Stimulated activated naive CD8-positive, alpha-beta T cell treated with anti-CD3 and anti-CD28 coated beads, Interleukin-15, amount 100 ng/mL, for 72 hours (primary cell): ENCODE measurements around the gene ENOX2.

Experiments
- ATAC-seq: fragments of 150-1000 bp; cut with Tn5 transposase; 2 replicates; pipeline ENCODE4 v1.10.0; 2021; ENCODE audit warnings: mild to moderate bottlenecking, moderate library complexity
- DNase-seq, 2 donors: peaks; one replicate each; pipeline ENCODE4 v3.0.0; 2021 to 2022
- H3K27ac Mint-ChIP-seq, 2 donors: one replicate each; pipeline ENCODE4 v1.8.0; 2022; ENCODE audit warnings: mild to moderate bottlenecking in 2 of 2, mixed read lengths in 2 of 2, moderate library complexity in 2 of 2
- H3K27me3 Mint-ChIP-seq: one replicate; pipeline ENCODE4 v1.8.0; 2022; ENCODE audit warnings: mixed read lengths
- H3K4me1 Mint-ChIP-seq: one replicate; pipeline ENCODE4 v1.8.0; 2022; ENCODE audit warnings: mild to moderate bottlenecking, mixed read lengths
- H3K4me3 Mint-ChIP-seq, 2 donors: one replicate each; pipeline ENCODE4 v1.8.0; 2022; ENCODE audit warnings: mild to moderate bottlenecking in 2 of 2, mixed read lengths in 2 of 2, moderate library complexity in 1 of 2
- H3K9me3 Mint-ChIP-seq, 2 donors: one replicate each; pipeline ENCODE4 v1.8.0; 2022; ENCODE audit warnings: mixed read lengths in 2 of 2

ENOX2 gene

GRCh38 chrX:130896026-130896425 lies 7.0 kb downstream of the ENOX2 start:
- Mint-ChIP-seq H3K4me1 (no peaks in the 10 kb centered on the region), H3K27ac (no peak overlapping the region), H3K4me3 (no peak overlapping the region), H3K9me3 (no peaks in the 10 kb centered on the region), H3K27me3 (no peaks in the 10 kb centered on the region)
- ATAC-seq, result no peak
- DNase-seq, result no peak

GRCh38 chrX:130895299-130895698 lies 7.7 kb downstream of the ENOX2 start:
- H3K4me3 Mint-ChIP-seq, result no peak overlapping the region
- DNase-seq, result no peak
- H3K9me3 Mint-ChIP-seq, result no peaks in the 10 kb centered on the region
- H3K27ac Mint-ChIP-seq, result no peak overlapping the region
- no peaks in the 10 kb centered on the region for H3K27me3 Mint-ChIP-seq
- no peaks in the 10 kb centered on the region for H3K4me1 Mint-ChIP-seq
- no peak for ATAC-seq

- ATAC-seq (no peak), DNase-seq (no peak)
- Mint-ChIP-seq H3K27me3 (no peaks in the 10 kb centered on the region), H3K9me3 (no peaks in the 10 kb centered on the region), H3K27ac (no peak overlapping the region), H3K4me1 (no peaks in the 10 kb centered on the region), H3K4me3 (no peak overlapping the region)
These were observed 9.5 kb downstream of the ENOX2 start for GRCh38 chrX:130893356-130894085.

- no peak overlapping the region for H3K4me3 Mint-ChIP-seq
- no peak for ATAC-seq
These were observed 15.6 kb downstream of the ENOX2 start for GRCh38 chrX:130887376-130887775.

GRCh38 chrX:130885996-130886395 lies 17.0 kb downstream of the ENOX2 start:
- DNase-seq, result no peak
- H3K4me1 Mint-ChIP-seq, result no peaks in the 10 kb centered on the region
- H3K27ac Mint-ChIP-seq, result no peak overlapping the region
- H3K9me3 Mint-ChIP-seq, result no peaks in the 10 kb centered on the region
- no peak overlapping the region for H3K4me3 Mint-ChIP-seq
- no peaks in the 10 kb centered on the region for H3K27me3 Mint-ChIP-seq
- ATAC-seq, result no peak

More at GRCh38 chrX:130887376-130887775, 15.6 kb downstream of the ENOX2 start:
- DNase-seq, result no peak
- no peaks in the 10 kb centered on the region for H3K9me3 Mint-ChIP-seq
- H3K4me1 Mint-ChIP-seq, result no peaks in the 10 kb centered on the region
- no peak overlapping the region for H3K27ac Mint-ChIP-seq
- no peaks in the 10 kb centered on the region for H3K27me3 Mint-ChIP-seq

GRCh38 chrX:130885508-130885907 lies 17.5 kb downstream of the ENOX2 start:
- DNase-seq (no peak), ATAC-seq (no peak)
- H3K4me3 Mint-ChIP-seq, result no peak overlapping the region
- no peaks in the 10 kb centered on the region for H3K9me3 Mint-ChIP-seq
- no peak overlapping the region for H3K27ac Mint-ChIP-seq
- H3K27me3 Mint-ChIP-seq, result no peaks in the 10 kb centered on the region
- no peaks in the 10 kb centered on the region for H3K4me1 Mint-ChIP-seq

- no peak for ATAC-seq
- Mint-ChIP-seq H3K27me3 (no peaks in the 10 kb centered on the region), H3K27ac (no peak overlapping the region), H3K4me1 (no peaks in the 10 kb centered on the region), H3K9me3 (no peaks in the 10 kb centered on the region), H3K4me3 (no peak overlapping the region)
- DNase-seq, result no peak
These were observed 18.4 kb downstream of the ENOX2 start for GRCh38 chrX:130884627-130885026.

GRCh38 chrX:130879869-130880268 lies 23.1 kb downstream of the ENOX2 start:
- Mint-ChIP-seq H3K27me3 (no peaks in the 10 kb centered on the region), H3K27ac (peak overlapping the region in 1 of 2 donors; percentile 88), H3K4me3 (no peak overlapping the region), H3K4me1 (peaks cover 6% of the 10 kb centered on the region), H3K9me3 (no peaks in the 10 kb centered on the region)
- DNase-seq (no peak), ATAC-seq (no peak)

GRCh38 chrX:130878350-130879341 lies 24.4 kb downstream of the ENOX2 start:
- peaks cover 11% of the 10 kb centered on the region for H3K4me1 Mint-ChIP-seq
- H3K27ac Mint-ChIP-seq, result no peak overlapping the region
- no peaks in the 10 kb centered on the region for H3K27me3 Mint-ChIP-seq
- ATAC-seq, result no peak
- H3K4me3 Mint-ChIP-seq, result no peak overlapping the region
- H3K9me3 Mint-ChIP-seq, result no peaks in the 10 kb centered on the region
- no peak for DNase-seq

- Mint-ChIP-seq H3K4me3 (no peak overlapping the region), H3K27ac (no peak overlapping the region), H3K4me1 (peaks cover 11% of the 10 kb centered on the region), H3K9me3 (no peaks in the 10 kb centered on the region), H3K27me3 (no peaks in the 10 kb centered on the region)
- no peak for ATAC-seq
- no peak for DNase-seq
These were observed 25.1 kb downstream of the ENOX2 start for GRCh38 chrX:130877892-130878341.

GRCh38 chrX:130876226-130876625 lies 26.8 kb downstream of the ENOX2 start:
- H3K9me3 Mint-ChIP-seq, result no peaks in the 10 kb centered on the region
- peaks cover 11% of the 10 kb centered on the region for H3K4me1 Mint-ChIP-seq
- ATAC-seq, result no peak
- H3K27ac Mint-ChIP-seq, result no peak overlapping the region
- H3K27me3 Mint-ChIP-seq, result no peaks in the 10 kb centered on the region
- H3K4me3 Mint-ChIP-seq, result no peak overlapping the region
- no peak for DNase-seq

GRCh38 chrX:130874751-130875150 lies 28.3 kb downstream of the ENOX2 start:
- Mint-ChIP-seq H3K4me1 (peaks cover 11% of the 10 kb centered on the region), H3K9me3 (no peaks in the 10 kb centered on the region), H3K27ac (no peak overlapping the region), H3K27me3 (no peaks in the 10 kb centered on the region), H3K4me3 (no peak overlapping the region)
- DNase-seq, result no peak
- no peak for ATAC-seq

GRCh38 chrX:130869239-130869638 lies 33.8 kb downstream of the ENOX2 start:
- no peaks in the 10 kb centered on the region for H3K9me3 Mint-ChIP-seq
- no peak for DNase-seq
- no peak for ATAC-seq
- H3K27ac Mint-ChIP-seq, result no peak overlapping the region
- no peaks in the 10 kb centered on the region for H3K27me3 Mint-ChIP-seq
- H3K4me1 Mint-ChIP-seq, result no peaks in the 10 kb centered on the region
- no peak overlapping the region for H3K4me3 Mint-ChIP-seq

- peak; percentile 26 for ATAC-seq
- no peak overlapping the region for H3K4me3 Mint-ChIP-seq
- no peaks in the 10 kb centered on the region for H3K27me3 Mint-ChIP-seq
- no peaks in the 10 kb centered on the region for H3K9me3 Mint-ChIP-seq
- peaks cover 9% of the 10 kb centered on the region for H3K4me1 Mint-ChIP-seq
- DNase-seq, result no peak
- H3K27ac Mint-ChIP-seq, result no peak overlapping the region
These were observed 41.5 kb downstream of the ENOX2 start for GRCh38 chrX:130861462-130861861.

- ATAC-seq, result peak; percentile 99
- H3K27ac Mint-ChIP-seq, result no peak overlapping the region
- H3K4me1 Mint-ChIP-seq, result peaks cover 9% of the 10 kb centered on the region
- peak in 1 of 2 donors; percentile 15 for DNase-seq
- no peaks in the 10 kb centered on the region for H3K9me3 Mint-ChIP-seq
- no peak overlapping the region for H3K4me3 Mint-ChIP-seq
- H3K27me3 Mint-ChIP-seq, result no peaks in the 10 kb centered on the region
These were observed 45.8 kb downstream of the ENOX2 start for GRCh38 chrX:130857207-130857606.

GRCh38 chrX:130851569-130851968 lies 51.4 kb downstream of the ENOX2 start:
- Mint-ChIP-seq H3K4me3 (no peak overlapping the region), H3K4me1 (peaks cover 7% of the 10 kb centered on the region), H3K9me3 (no peaks in the 10 kb centered on the region), H3K27ac (no peak overlapping the region), H3K27me3 (no peaks in the 10 kb centered on the region)
- DNase-seq (no peak), ATAC-seq (no peak)
